ENCODE measurements around the gene AP2A2.

- no peak for TF ChIP-seq FOSL1 (IDR thresholded peaks at IDR 0.05; ENCODE audit: low read depth)
- TF ChIP-seq EZH2 (IDR thresholded peaks at IDR 0.05): no peak
- TF ChIP-seq CTCF (IDR thresholded peaks at IDR 0.05 in 2 of 3, conservative IDR thresholded peaks at IDR 0.05 in 1 of 3; ENCODE audit: borderline replicate concordance in 1 of 3, insufficient read depth in 1 of 3, low read depth in 2 of 3, low read length in 2 of 3): 0 out of 6 replicates have a peak, but pooled peaks of 1 of the 3 experiments have one; percentile 23
- TF ChIP-seq RAD21 (IDR thresholded peaks at IDR 0.05; ENCODE audit: low read depth): no peak
- TF ChIP-seq REST (IDR thresholded peaks at IDR 0.05; ENCODE audit: low read depth): no peak
- TF ChIP-seq CEBPB (IDR thresholded peaks at IDR 0.05; ENCODE audit: low read depth): no peak
- TF ChIP-seq CBX3 (IDR thresholded peaks at IDR 0.05; ENCODE audit: low read depth): no peak
- no peak for TF ChIP-seq POLR2A (IDR thresholded peaks at IDR 0.05; ENCODE audit: borderline replicate concordance, extremely low read depth, insufficient read depth, insufficient read length)
- TF ChIP-seq MAX (IDR thresholded peaks at IDR 0.05): no peak
- no peak for TF ChIP-seq ZFX (IDR thresholded peaks at IDR 0.05)
Measured at GRCh38 chr11:894575-895201, 31.0 kb upstream of the AP2A2 start.
